Kidney glomerular epithelial cell (primary cell): ENCODE data around the gene SMIM38.

Experiments
- DNase-seq: peaks from one replicate; lab custom pipeline; 2025; lab: John Stamatoyannopoulos, UW

Gene SMIM38

GRCh38 chr11:69159150-69159852, 3.6 kb downstream of the SMIM38 start:
- DNase-seq, result no peak

- no peak for DNase-seq
These were observed 4.8 kb downstream of the SMIM38 start for GRCh38 chr11:69160296-69161116.

DNA sequence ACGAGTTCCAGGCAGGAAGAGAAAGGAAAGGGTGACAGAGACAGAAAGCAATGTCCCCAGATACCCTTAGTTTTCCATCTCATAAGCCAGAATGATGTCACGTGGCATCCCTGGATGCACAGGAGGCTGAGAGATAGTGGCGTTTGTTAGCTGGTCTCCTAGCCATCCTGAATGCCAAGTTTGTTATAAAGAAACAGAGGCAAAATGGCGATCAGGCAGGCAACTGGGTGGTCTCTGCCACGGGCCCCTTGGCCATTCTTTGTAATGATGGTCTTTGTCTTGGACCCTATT, 5.3 kb downstream of the SMIM38 start:
- no peak for DNase-seq

GRCh38 chr11:69162505-69162904, 6.8 kb downstream of the SMIM38 start:
- DNase-seq, result no peak

DNA sequence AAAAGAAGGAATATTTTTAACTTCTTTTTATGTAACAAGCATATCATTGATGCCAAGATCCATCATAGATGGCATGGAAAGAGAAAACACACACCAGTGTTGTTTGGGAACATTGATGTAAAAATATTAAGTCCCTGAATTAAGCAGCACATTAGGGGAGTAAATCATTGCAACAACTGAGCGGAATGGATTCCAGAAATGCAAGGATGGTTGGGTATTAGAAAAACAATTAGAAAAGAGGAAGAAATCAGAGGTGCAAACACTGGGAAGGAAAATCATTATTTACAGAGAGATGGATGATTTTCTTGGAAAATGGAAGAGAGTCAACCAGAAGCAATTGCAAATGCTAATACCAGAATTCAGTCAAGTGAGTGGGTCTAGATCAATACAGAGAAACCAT, 8.1 kb downstream of the SMIM38 start:
- DNase-seq, result no peak

- DNase-seq, result no peak
These were observed 9.1 kb downstream of the SMIM38 start for GRCh38 chr11:69164824-69165223.

DNA sequence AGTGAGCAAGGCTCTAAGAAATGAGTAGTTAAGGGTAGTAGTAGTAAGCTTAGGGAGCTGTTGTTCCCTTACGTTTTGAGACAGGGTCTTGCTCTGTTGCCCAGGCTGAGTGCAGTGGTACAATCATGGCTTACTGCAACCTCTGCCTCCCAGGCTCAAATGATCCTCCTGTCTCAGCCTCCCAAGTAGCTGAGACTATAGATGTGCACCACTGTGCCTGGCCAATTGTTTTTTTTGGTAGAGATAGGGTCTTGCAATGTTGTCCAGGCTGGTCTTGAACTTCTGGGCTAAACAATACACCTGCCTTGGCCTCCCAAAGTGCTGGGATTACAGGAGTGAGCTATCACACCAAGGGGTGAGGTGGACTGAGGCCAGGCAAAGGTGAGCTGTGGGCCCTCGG, 10.0 kb downstream of the SMIM38 start:
- DNase-seq, result no peak

DNA sequence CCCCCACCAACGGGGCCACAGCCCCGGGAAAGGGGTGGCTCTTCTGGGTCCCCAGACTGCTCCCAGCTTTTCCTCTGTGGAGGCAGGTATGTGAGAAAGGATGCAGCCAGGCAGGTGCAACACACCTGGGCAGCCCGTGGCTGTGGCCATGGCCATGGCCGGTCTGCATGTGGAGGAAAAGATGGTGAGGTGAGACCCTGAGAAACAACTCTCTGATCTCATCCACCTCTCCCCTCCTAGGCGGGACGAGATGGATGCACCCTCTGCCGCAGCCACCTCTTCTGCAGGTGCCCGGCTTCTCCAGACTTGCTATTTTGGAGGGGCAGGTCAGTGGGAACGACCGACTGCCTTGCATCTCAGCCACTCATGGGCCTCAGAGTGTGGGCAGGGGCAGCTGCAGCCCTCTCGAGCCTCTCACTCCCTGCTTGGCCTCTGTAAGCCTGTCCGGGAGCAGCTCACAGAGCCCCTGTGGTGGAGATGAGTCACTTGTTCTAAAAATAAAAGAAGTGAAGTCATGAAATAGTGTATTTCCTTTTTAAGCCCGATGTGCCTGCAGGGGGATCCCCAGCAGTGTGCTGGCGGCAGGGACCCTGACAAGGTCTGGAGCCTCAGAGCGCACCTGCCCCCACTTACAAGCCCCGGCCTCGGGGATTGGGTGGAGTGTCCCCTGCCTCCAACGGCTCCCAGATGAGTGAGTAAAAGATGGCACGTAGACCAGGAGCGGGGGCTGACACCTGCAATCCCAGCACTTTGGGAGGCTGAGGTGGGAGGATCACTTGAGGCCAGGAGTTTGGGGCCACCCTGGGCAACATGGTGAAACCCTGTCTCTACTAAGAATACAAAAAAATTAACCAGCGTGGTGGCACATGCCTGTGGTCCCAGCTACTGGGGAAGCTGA, 10.7 kb downstream of the SMIM38 start:
- peak; percentile 81 for DNase-seq

DNA sequence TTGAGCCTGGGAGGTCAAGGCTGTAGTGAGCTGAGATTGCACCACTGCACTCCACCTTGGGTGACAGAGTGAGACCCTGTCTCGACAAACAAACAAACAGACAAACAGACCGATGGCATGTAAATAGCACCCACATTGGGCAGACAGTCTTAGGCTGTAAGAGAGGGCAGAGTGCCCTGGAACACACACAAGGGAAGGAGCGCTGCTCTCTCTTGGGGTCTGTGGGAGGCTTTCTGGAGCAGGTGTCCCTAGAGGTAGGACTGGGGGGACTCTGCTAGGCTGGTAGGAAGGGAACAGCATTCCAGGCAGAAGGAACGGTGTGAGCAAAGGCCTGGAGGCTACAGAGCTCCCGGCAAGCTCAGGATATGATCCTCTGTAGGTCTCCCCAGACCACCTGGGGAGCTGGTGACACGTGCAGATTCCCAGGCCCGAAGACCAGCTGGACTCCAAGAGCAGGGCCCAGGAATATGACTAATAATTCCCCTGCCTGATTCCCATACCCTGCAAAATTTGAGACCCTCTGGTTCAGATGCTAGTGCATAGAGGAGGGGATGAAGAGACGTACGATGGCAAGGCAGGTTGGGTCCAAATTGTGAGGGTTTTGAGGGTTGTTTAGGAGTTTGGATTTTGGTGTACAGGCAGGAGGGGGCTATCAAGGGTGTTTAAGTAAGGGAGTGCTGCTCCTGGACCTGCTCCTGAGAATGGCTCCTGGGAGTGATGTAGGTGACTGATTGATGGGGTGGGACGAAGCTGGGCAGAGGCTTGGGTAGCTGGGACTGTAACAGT, 11.6 kb downstream of the SMIM38 start:
- DNase-seq, result no peak

DNA sequence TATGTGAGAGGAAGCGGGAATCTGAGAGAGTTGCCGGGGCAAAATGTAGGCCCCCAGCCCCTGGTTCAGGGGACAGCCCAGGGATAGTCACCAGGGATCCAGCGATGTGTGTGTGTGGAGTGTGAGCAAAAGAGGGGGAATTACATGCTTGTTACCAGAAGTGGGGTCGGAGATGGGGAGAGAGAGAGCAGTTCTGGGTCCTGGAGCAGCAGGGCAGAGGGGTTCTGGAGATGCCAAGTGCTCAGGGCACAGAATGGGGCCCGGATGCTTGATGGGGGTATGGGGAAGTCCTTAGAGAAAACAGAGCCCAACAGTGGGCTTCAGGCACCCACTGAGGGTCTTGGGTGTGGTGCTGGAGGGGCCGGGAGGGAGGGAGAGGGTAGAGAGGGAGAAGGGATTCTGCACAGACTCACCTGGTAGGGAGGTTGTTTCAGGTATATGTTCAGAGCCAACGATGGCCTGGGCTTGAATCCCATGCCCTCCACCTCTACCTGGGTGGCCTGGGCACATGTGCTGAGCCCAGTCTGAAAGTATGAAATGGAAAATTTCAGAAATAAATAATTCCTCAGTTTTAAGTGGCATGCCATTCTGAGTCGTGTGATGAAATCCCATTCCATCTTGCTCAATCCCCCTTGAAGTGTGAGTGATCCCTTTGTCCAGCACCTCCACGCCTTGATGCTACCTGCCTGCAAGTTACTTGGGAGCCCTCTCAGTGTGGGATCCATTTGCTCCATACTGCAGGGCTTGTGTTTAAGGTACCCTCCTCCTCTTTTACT, 12.4 kb downstream of the SMIM38 start:
- DNase-seq, result no peak

DNA sequence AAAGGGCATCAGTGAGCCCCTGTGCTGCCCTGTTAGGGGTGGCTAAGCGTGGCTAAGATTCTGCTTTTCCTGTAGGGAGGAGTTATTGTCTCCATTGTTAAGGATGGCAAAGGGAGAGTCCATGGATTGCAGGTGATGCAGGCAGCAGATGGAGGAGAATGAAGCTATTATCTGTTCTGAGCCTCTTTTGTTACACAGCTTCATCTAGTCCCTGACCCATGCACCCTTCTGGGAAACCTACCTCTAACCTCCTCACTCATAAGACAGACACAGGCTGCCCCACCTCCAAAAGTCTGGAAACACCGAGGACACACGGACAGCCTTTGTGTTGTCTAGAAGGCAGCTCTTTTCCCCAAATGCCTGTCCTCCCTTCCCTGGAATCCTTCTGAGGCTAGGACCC, 13.7 kb downstream of the SMIM38 start:
- no peak for DNase-seq

DNA sequence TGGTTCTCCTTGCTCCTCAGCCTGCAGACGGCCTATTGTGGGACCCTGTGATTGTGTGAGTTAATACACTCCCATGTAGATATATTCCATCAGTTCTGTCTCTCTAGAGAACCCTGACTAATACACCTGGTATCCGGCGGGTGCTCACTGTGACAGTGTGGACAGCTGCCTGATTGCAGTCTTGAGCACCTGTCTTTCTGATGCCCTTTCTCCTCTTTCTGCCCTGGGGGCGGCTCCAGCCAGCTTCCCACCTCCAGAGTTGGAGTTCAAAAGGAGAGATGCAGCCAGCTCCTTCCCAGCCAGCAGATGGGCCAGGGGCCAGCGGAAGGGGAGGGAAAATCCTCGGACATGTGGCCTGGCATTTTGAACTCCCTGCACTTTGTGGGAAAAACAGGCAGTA, 15.0 kb downstream of the SMIM38 start:
- peak; percentile 1 for DNase-seq

DNA sequence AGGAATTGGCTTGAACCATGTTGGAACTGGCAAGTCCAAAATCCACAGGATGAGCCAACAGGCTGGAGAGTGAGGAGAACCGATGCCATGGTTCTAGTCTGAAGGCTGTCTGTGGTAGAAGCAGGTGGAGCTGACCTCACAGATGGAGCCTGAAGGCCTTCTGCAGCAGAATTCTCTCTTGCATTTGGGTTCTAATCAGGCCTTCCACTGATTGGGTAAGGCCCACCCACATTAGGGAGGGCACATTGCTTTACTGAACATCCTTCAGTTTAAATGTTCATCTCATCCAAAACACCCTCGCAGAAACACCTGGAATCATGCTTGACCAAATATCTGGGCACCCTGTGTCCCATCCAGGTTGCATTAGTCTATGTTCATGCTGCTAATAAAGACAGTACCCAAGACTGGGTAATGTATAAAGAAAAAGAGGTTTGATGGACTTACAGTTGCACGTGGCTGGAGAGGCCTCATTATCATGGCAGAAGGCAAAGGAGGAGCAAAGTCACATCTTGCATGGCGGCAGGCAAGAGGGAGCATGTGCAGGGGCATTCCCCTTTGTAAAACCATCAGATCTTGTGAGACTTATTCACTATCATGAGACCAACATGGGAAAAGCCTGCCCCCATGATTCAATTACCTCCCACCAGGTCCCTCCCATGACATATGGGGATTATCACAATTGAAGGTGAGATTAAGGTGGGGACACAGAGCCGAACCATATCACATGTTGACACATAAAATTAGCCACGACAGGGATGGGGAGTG, 15.9 kb downstream of the SMIM38 start:
- DNase-seq, result no peak

GRCh38 chr11:69172674-69173073, 16.9 kb downstream of the SMIM38 start:
- no peak for DNase-seq

DNA sequence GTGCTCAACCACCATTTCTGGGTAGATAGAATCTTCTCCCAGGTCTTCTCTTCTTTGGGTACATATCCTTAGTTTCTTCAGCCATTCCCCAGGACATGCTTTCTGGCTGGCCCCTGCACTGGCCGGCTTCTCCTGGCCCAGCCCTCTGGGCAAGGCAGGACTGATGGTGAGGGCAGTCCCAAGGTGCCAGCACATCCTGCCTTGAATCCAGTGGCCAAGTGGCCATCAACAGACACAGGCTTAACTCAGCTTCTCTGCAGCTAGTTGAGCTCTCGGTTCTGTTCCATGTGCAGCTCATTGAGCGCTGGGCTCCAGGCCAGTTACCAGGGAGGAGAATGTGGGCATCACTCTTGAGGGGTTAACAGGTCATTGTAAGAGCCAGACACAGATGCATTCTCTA, 17.6 kb downstream of the SMIM38 start:
- no peak for DNase-seq

DNA sequence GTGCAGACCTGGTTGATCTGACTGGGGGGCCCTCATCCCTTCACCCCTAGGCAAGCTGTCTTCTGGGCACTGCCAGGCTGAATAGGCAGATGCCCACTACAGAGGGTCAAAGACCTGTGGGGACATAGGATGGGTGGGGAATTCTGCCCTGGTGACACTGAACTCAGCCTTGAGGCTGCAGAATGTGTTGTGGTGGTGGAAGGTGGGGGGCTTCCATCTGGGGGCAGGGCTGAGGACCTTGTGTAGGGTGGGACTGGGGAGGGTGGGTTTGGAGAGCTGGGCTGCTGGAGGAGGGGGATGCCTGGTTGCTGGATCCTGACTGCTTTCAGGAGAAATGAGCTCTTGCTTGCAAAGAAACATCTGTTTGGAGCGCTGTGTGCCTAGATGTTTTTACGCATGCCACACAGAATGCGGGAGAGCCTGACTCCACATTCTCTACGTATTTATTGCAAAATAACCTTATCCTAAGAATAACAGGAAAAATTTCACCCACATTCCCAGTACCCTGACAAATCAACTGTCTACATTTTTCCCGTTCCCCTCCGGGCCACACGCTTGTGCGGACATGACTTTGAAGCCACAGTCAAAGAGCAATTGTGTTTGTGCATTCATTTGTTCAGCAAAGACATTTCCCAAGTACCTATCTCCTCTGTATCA, 18.3 kb downstream of the SMIM38 start:
- DNase-seq, result no peak

DNA sequence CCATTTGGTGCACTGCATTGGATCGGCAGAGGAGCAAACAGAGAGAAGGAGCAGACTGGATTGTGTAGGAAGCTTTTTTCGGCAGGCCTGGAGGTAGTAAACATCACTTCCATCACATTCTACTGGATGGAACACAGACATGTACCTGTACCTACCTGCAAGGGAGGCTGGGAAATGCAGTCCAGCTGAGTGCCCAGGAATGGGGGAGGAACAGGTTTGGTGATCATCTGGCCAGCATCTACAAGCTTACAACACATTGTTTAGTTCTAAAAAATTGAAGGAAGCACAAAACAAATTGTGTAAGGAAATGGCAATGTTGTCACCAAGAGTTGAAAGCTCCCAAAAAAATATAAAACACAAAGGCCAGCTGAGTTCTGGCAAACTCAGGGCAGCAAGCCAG, 19.1 kb downstream of the SMIM38 start:
- no peak for DNase-seq

GRCh38 chr11:69178819-69179482, 23.2 kb downstream of the SMIM38 start:
- no peak for DNase-seq

DNA sequence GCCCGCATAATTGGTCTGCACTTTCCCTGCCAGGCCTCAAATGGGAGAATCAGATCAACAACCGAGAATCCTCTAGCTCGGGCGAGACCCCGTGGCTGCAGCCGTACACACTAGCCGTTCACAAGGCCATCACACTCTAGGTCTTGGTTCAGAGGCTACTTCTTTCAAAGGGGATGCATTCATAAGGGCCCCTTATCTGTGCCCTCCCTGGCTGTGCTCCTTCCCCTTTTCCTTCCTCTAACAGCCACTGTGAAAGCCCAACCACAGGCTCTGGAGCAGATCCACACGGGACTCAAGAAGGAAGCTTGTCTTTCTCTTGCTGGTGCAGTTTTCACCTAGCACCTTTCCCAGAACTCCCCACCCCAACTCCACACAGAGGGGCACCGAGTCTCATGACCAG, 24.5 kb downstream of the SMIM38 start:
- no peak for DNase-seq
